Keratinocyte (primary cell): ENCODE data around the gene SCN4A. TPM values are rescaled to one million over a fixed set of nuclear protein-coding genes. Genes with fewer than 3 reads are reported as not detected.
"Not testable (repeated sequence)": the region's sequence is repeated elsewhere in the genome, so short reads cannot be mapped to it uniquely, and the experiment has no call there.

ENCODE experiments used
- DNase-seq: peaks from one replicate; pipeline ENCODE4 v3.0.0-alpha.2; 2011; ENCODE audit warnings: low read depth, missing footprints, low spot score
- FAIRE-seq: peaks from 2 replicates; lab custom pipeline; 2011; peaks lifted over from hg19 to GRCh38; lab: Jason Lieb, UNC
- H2AFZ ChIP-seq: 2 replicates; pipeline ENCODE4 v1.6.0; 2012; ENCODE audit warnings: low read length, control low read depth, inconsistent platforms; ENCODE audit not compliant: control insufficient read depth
- H3K27ac ChIP-seq: 2 replicates; pipeline ENCODE4 v1.5.1; 2011; ENCODE audit warnings: low read length; ENCODE audit not compliant: control insufficient read depth, insufficient read depth
- H3K27me3 ChIP-seq: 3 replicates; pipeline ENCODE4 v1.6.0; 2011; ENCODE audit warnings: low read length; ENCODE audit not compliant: control insufficient read depth, insufficient read depth; ENCODE audit errors: extremely low read depth
- H3K36me3 ChIP-seq, 2 experiments: 2 replicates in 1 of 2; 3 replicates in 1 of 2; pipeline ENCODE4 v1.5.1; 2011; ENCODE audit warnings: low read length in 2 of 2, mild to moderate bottlenecking in 1 of 2; ENCODE audit not compliant: control insufficient read depth in 2 of 2, insufficient read depth in 2 of 2; ENCODE audit errors: extremely low read depth in 1 of 2
- H3K4me1 ChIP-seq: 3 replicates; pipeline ENCODE4 v1.5.1; 2011; ENCODE audit warnings: low read length; ENCODE audit not compliant: control insufficient read depth, insufficient read depth; ENCODE audit errors: extremely low read depth
- H3K4me2 ChIP-seq: 3 replicates; pipeline ENCODE4 v1.6.0; 2011; ENCODE audit warnings: low read depth, low read length; ENCODE audit not compliant: control insufficient read depth, insufficient read depth; ENCODE audit errors: extremely low read depth
- H3K4me3 ChIP-seq, 3 experiments: fragments of 200-600 bp in 1 of 3; sonication (generic) in 1 of 3; 2 replicates in 2 of 3; 3 replicates in 1 of 3; pipeline ENCODE4 v1.5.1; 2011 to 2016; ENCODE audit warnings: low read length in 3 of 3, mild to moderate bottlenecking in 3 of 3, control low read depth in 2 of 3, inconsistent platforms in 1 of 3, low read depth in 1 of 3, mixed read lengths in 1 of 3, mixed run types in 1 of 3, moderate library complexity in 1 of 3; ENCODE audit not compliant: control insufficient read depth in 2 of 3, insufficient read depth in 2 of 3; ENCODE audit errors: extremely low read depth in 1 of 3
- H3K79me2 ChIP-seq: 2 replicates; pipeline ENCODE4 v1.6.0; 2012; ENCODE audit warnings: low read length; ENCODE audit not compliant: control insufficient read depth, insufficient read depth
- H3K9ac ChIP-seq: 3 replicates; pipeline ENCODE4 v1.6.0; 2011; ENCODE audit warnings: low read length; ENCODE audit not compliant: control insufficient read depth, insufficient read depth; ENCODE audit errors: extremely low read depth
- H3K9me1 ChIP-seq: 3 replicates; pipeline ENCODE4 v1.6.0; 2011; ENCODE audit warnings: low read length; ENCODE audit not compliant: control insufficient read depth, insufficient read depth; ENCODE audit errors: extremely low read depth
- H3K9me3 ChIP-seq: 2 replicates; pipeline ENCODE4 v1.5.1; 2012; ENCODE audit warnings: low read depth, low read length; ENCODE audit not compliant: control insufficient read depth
- H4K20me1 ChIP-seq: 3 replicates; pipeline ENCODE4 v1.6.0; 2011; ENCODE audit warnings: low read length; ENCODE audit not compliant: control insufficient read depth, insufficient read depth; ENCODE audit errors: extremely low read depth
- CTCF ChIP-seq, 3 experiments: IDR thresholded peaks in 1 of 3; conservative IDR thresholded peaks in 1 of 3; optimal IDR thresholded peaks in 1 of 3; 2 replicates in 2 of 3; 3 replicates in 1 of 3; pipeline versions ENCODE3 to v1.5.1; 2011; ENCODE audit warnings: low read length in 3 of 3, mild to moderate bottlenecking in 3 of 3, moderate library complexity in 2 of 3, control low read depth in 1 of 3, inconsistent platforms in 1 of 3; ENCODE audit not compliant: insufficient read depth in 2 of 3; ENCODE audit errors: extremely low read depth in 1 of 3
- EZH2 ChIP-seq: IDR thresholded peaks from one replicate; pipeline ENCODE4 v1.6.1; 2012; ENCODE audit warnings: inconsistent platforms, mild to moderate bottlenecking, low read length, moderate library complexity
- dilution Hi-C: fragments of 300-500 bp; cut with MboI; formaldehyde crosslinking; loops from one replicate; pipeline ENCODE4 v1.7.0; 2020; ENCODE audit warnings: low sequenced_read_pairs; ENCODE audit not compliant: extremely low pct_ligation_motif_present
- polyA plus RNA-seq, 5 experiments: library from polyadenylated mRNA; depleted of rRNA in 3 of 5; stranded (reverse) in 3 of 5; stranded (forward) in 1 of 5; unstranded in 1 of 5; fragments of >200 nt; gene quantifications; 1 replicate in 1 of 5; 2 replicates in 3 of 5; 3 replicates in 1 of 5; pipeline versions ENCODE4 v1.2.1 to v1.2.3, GENCODE V29; 2011 to 2012; ENCODE audit warnings: missing spikeins in 2 of 5, low read depth in 1 of 5, low replicate concordance in 1 of 5

Gene SCN4A
- polyA plus RNA-seq, 1 donor (not counting 4 experiments of a cell fraction or from before 2014, with no cell fraction given) = not detected

GRCh38 chr17:63919311-63919723 is 53.4 kb downstream of the SCN4A start:
- no peak overlapping the region for H3K4me2 ChIP-seq
- H3K4me1 ChIP-seq = no peaks in the 10 kb centered on the region
- no peak overlapping the region for H3K27ac ChIP-seq
- TF ChIP-seq CTCF (optimal IDR thresholded peaks at IDR 0.05 in 1 of 3, IDR thresholded peaks at IDR 0.05 in 1 of 3, conservative IDR thresholded peaks at IDR 0.05 in 1 of 3; ENCODE audit: extremely low read depth in 1 of 3, insufficient read depth in 2 of 3, low read length in 3 of 3) (peak; percentile 77 to 92 (median 89)), EZH2 (no peak)
- H2AFZ ChIP-seq = no peak overlapping the region
- no peak overlapping the region for H3K9ac ChIP-seq
- H3K9me3 ChIP-seq = no peaks in the 10 kb centered on the region
- no peaks in the 10 kb centered on the region for H4K20me1 ChIP-seq
- H3K4me3 ChIP-seq = no peak overlapping the region
- H3K36me3 ChIP-seq = no peaks in the 10 kb centered on the region
- no peaks in the 10 kb centered on the region for H3K27me3 ChIP-seq
- dilution Hi-C loops = no loop called here
- H3K79me2 ChIP-seq = no peaks in the 10 kb centered on the region
- FAIRE-seq = peak; percentile 32
- no peak for DNase-seq
- no peaks in the 10 kb centered on the region for H3K9me1 ChIP-seq

GRCh38 chr17:63918789-63919305 is 53.9 kb downstream of the SCN4A start, which contains the start of gene GH1:
TSS of gene GH1 (minus strand) at chr17:63918839. CDS start at chr17:63918776, 63 bp downstream.
- not testable (repeated sequence) for H2AFZ ChIP-seq

GRCh38 chr17:63918305-63918704 is 54.4 kb downstream of the SCN4A start:
- Histone ChIP-seq H3K27ac (no peak overlapping the region), H3K9me3 (no peaks in the 10 kb centered on the region), H3K27me3 (no peaks in the 10 kb centered on the region), H3K9me1 (no peaks in the 10 kb centered on the region), H3K4me1 (no peaks in the 10 kb centered on the region), H3K36me3 (no peaks in the 10 kb centered on the region), H2AFZ (no peak overlapping the region), H4K20me1 (no peaks in the 10 kb centered on the region), H3K4me2 (no peak overlapping the region), H3K79me2 (no peaks in the 10 kb centered on the region), H3K9ac (no peak overlapping the region), H3K4me3 (no peak overlapping the region)
- TF ChIP-seq CTCF (optimal IDR thresholded peaks at IDR 0.05 in 1 of 3, IDR thresholded peaks at IDR 0.05 in 1 of 3, conservative IDR thresholded peaks at IDR 0.05 in 1 of 3; ENCODE audit: extremely low read depth in 1 of 3, insufficient read depth in 2 of 3, low read length in 3 of 3) (no peak), EZH2 (no peak)
- DNase-seq (no peak), FAIRE-seq (no peak)
- dilution Hi-C loops = no loop called here

More at GRCh38 chr17:63918789-63919305, 53.9 kb downstream of the SCN4A start, which contains the start of gene GH1:
- H3K9me3 ChIP-seq, H3K79me2 ChIP-seq, H3K4me2 ChIP-seq, H3K4me3 ChIP-seq, H3K9ac ChIP-seq, H3K27me3 ChIP-seq, H3K36me3 ChIP-seq, H3K27ac ChIP-seq, dilution Hi-C loops, H3K9me1 ChIP-seq, FAIRE-seq, H4K20me1 ChIP-seq, DNase-seq, H3K4me1 ChIP-seq: not testable (repeated sequence)
